ENCODE data around the gene FAM151A. TPM values are rescaled to one million over a fixed set of nuclear protein-coding genes. Genes with fewer than 3 reads are reported as not detected.
A peak's percentile ranks its signal among the peaks of the same experiment; 100 is the strongest.

The FAM151A gene
- under 1 TPM in 2 of 4 donors, not detected in 2; 0.19 to 0.72 TPM for total RNA-seq

DNA sequence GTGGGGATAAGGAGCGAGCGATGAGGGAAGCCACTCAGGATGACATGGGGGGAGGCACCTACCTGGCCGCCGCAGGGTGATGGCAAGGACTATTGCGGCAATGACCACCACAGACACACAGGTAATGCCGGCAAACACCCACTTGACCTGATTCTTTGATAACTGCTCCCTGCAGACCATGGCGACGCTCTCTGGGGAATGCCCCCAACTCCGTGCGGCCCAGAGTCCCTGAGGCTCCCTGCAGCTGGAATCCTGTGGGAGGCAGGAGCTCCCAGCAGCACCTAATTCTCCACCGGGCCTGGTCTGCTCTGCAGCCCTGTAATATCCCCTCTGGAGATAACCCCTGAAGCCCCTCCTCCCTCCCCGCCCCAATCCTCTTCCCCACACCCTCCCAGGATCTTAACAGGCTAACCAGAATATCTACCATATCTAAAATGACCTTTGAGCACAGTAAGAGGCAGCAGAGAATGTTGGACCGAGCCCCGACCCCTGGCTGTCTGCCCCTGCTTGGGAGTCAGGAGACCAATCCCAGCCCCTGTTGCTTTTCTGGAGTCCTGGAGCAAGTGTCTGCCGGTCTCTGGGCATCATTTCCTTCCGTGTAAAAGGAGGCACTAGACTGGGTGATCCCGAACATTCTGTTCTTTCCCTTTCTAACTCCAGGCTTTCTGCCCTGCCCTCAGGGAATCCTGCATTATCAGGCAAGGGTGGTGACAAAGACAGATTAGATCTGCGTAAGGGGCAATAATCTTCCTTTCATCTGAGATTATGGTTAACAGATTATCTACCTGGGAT lies at the start of gene FAM151A:
Gene FAM151A, minus strand, starts transcription at position 310 of the 792 bp plus-strand sequence. Its CDS starts 130 bp downstream, at position 180.
- DNase-seq (ENCODE audit: low spot score), result no peak
- TF ChIP-seq, protein P1, sequence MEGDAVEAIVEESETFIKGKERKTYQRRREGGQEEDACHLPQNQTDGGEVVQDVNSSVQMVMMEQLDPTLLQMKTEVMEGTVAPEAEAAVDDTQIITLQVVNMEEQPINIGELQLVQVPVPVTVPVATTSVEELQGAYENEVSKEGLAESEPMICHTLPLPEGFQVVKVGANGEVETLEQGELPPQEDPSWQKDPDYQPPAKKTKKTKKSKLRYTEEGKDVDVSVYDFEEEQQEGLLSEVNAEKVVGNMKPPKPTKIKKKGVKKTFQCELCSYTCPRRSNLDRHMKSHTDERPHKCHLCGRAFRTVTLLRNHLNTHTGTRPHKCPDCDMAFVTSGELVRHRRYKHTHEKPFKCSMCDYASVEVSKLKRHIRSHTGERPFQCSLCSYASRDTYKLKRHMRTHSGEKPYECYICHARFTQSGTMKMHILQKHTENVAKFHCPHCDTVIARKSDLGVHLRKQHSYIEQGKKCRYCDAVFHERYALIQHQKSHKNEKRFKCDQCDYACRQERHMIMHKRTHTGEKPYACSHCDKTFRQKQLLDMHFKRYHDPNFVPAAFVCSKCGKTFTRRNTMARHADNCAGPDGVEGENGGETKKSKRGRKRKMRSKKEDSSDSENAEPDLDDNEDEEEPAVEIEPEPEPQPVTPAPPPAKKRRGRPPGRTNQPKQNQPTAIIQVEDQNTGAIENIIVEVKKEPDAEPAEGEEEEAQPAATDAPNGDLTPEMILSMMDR (IDR thresholded peaks at IDR 0.05), result no peak
- no peak for ATAC-seq (ENCODE audit: low FRiP score)

DNA sequence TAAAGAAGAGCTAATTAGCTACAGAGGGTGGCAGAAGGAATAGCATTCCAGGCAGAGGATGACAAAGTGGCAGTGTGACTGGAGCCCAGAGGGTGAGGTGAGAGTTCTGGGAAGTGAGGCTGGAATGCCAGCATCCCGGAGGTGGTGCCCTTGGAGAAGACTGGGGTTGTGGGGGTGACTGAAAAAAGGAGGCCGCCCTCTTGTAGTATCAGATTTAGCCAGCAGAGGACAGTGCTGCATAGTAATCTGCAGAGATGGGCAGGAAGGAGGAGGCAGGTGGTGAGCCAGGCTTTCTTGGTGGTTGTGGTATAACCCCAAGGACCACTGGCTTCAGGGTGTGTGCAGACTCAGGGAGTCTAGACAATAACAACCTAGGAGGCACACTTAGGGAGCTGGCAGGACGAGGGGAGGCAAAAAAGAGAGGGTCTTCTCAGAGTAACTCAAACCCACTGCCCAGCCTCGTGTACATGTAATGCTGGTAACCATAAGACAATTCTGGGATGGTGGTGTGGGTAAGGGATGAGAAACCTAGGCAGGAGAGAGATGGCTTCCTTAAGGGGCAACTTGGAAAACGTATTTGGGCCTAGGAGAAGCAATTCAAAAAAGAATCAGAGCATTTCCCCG lies 48.8 kb upstream of the FAM151A start:
- TF ChIP-seq, protein P1 (IDR thresholded peaks at IDR 0.05), result peak in 1 of 3 donors; percentile 12
- DNase-seq (ENCODE audit: low spot score) (no peak), ATAC-seq (ENCODE audit: low FRiP score) (no peak)

DNA sequence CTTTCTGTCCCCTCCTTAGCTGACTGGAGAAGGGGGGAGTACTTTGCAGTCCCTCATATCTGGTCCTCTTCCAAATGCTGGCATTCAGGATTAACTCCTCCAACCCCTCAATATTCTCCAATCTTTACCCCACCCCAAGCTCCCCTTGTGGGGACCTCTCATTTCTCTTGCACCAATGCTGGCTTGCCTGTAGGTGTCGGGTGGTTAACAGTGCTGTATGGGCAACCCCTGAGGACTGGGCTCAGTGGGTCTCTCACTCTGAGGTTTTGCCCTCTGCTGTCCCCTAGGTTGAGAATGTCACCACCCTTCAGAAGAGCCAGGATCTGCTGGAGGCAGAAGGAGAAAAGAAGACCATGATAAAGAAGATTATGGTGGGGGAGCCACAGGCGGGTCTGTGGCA lies 45.2 kb upstream of the FAM151A start:
- TF ChIP-seq, protein P1 (IDR thresholded peaks at IDR 0.05), result no peak
- DNase-seq (ENCODE audit: low spot score) (no peak), ATAC-seq (ENCODE audit: low FRiP score) (no peak)

DNA sequence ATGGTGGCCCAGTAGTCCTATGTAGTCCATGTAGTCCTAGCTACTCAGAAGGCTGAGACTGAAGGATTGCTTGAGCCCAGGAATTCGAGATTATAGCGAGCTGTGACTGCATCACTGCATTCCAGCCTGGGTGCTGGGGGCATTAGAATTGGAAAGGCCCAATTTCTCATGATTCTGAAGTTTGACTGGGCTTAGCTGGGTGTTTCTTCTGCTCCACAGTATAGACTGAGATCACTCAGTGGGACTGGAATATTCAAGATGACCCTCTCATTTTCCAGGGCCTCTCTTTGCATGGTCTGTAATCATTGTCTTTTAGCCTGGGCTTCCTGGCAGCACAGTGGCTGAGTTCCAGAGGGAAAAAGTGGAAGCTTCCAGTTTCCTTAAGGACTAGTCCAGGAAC lies 44.5 kb upstream of the FAM151A start:
- TF ChIP-seq, protein P1 (IDR thresholded peaks at IDR 0.05), result no peak
- DNase-seq (ENCODE audit: low spot score) (no peak), ATAC-seq (ENCODE audit: low FRiP score) (no peak)

DNA sequence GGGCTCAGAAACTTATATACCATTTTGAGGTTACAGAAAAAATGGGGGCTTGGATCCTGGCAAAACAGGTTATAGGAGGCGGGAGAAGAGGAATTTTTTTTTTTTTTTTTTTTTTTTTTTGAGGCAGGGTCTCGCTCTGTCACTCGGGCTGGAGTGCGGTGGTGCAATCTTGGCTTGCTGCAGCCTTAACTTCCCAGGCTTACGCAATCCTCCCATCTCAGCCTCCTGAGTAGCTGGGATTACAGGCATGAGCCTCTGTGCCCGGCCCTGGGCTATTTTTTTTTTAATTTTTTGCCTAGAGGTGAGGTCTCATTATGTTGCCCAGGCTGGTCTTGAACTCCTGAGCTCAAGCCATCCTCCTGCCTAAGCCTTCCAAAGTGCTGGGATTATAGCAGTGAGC lies 43.0 kb upstream of the FAM151A start:
- ATAC-seq (ENCODE audit: low FRiP score) (no peak), DNase-seq (ENCODE audit: low spot score) (no peak)
- TF ChIP-seq, protein P1 (IDR thresholded peaks at IDR 0.05), result no peak

DNA sequence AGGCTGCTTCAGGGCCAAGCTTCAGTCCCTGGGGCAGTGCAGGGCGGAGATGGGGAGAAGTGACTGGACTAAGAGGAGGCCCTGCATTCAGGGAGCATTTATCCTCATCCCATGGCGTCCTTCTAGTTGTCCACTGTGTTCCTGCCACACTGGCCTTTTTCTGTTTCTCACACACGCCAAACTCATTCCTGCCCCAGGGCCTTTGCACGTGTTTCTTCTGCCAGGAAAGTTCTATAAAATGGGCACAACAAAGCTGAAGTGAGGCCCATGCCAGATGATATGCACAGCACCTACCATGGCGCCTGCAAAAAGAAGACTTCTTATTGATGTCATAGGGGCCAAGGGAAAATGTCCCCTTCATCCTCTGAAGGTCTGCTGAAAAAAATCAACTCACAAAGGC lies 42.5 kb upstream of the FAM151A start:
- DNase-seq (ENCODE audit: low spot score) (no peak), ATAC-seq (ENCODE audit: low FRiP score) (no peak)

More for the DNA sequence above, 42.5 kb upstream of the FAM151A start:
- TF ChIP-seq, protein P1 (IDR thresholded peaks at IDR 0.05), result no peak
